SW 1271 (cell line): ENCODE measurements around the gene LEF1.

Experiments
- DNase-seq, 2 experiments: peaks; one replicate each; lab custom pipeline; 2025; lab: John Stamatoyannopoulos, UW

The LEF1 gene

DNA sequence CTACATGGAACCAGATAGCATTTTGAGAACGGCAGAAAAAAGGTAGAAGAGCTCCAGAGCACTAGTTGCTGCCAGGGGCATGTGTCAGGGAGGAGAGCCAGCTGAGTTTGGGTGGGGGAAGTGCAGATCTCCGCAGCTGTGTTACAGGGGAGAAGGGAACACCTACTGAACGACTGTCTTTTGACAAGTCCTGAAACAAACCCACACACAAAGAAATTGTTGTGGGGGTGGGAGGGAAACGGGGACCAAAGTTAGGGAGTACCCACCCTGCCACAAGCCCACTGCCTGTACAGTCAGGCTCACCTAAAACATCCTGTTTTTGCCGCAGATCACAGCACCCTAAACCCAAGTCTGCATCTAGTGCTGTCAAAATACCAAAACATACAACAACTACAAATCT lies 55.5 kb downstream of the LEF1 start:
- no peak for DNase-seq

DNA sequence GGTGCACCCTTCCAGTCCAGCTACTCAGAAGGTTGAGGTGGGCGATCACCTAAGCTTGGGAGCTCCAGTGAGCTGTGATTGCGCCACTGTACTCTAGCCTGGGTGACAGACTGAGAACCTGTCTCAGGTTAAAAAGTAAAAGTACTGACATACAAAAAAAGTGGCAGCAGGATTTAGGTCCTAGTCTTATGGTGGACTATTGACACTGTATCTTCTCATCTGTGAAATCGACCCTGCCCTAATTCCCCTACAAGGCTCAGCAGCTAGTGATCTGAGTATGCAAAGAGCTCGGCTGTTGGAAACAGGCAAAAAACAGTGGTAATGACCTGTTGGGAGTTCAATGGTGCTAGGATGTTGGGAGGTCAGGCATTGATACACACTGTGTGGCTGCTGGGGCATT lies 57.0 kb downstream of the LEF1 start:
- no peak for DNase-seq

GRCh38 chr4:108110450-108110849 lies 58.3 kb downstream of the LEF1 start:
- DNase-seq: no peak

GRCh38 chr4:108109997-108110416 lies 58.7 kb downstream of the LEF1 start:
- DNase-seq: no peak

DNA sequence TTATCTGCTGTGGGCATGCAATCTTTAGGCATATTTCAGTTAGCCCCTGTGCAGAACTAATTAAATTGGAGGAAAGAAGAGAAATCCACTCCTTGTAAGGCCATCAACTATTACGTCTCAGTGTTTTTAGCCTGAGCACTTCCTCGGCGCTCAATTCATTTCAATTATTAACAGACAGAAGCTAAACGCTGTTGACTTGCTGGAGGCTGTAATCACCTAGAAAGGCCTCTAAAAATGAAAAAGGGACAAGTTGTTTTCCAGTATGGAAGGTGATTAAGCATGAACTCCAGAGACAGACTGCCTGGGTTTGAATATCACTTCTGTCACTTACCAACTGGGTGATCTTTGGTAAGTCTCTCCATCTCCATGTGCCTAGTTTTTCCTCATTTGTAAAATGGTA lies 59.6 kb downstream of the LEF1 start:
- no peak for DNase-seq

DNA sequence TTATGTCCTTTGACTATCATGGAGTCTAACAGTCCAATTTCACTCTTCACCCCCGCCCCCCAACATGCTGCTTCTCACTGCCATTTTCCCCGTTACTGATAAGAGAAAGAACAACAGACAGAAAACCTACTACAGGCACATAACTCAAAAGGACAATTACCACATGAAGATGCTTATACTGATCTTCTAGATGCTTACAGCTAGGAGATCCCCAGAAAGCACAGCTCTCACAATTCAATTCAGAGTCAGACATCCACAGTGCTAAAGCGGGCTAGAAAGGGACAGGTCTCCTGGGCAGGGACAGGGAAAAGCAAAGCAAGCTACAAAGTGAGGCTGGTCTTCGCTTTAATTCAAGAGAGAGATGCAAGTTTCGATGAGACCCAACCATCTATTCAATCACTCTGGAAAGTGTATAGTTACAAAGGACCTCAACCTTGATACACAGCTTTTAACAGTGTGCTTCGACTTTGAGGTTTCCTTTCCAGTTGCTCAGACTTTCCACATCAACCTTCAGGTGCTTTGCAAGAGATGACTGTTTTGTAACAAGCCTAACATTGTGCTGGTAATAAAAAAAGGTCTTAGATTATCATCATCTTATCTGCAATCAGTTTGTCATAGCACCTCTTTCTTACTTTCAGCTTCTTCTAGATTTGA lies 60.9 kb downstream of the LEF1 start:
- no peak for DNase-seq

DNA sequence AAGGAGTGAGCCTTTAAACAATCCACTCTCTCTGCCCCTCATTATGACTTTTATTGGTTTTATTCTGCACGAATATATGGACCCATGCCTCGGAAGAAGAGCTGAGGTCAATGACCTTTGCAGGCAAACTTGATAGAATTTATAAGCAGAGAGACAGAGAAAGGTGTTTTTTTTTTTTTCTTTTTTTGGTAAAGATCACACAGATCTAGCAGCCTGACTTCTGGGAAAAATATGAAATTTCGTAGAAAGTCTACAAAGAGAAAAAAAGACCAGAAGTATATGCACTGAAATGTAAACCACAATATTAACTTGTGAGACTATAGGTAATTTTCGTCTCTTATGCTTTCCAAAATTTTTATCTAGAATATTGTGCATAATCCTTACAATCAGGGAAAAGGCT lies 61.6 kb downstream of the LEF1 start:
- no peak for DNase-seq

- DNase-seq: no peak
Measured at GRCh38 chr4:108106186-108106585, 62.5 kb downstream of the LEF1 start.

GRCh38 chr4:108103099-108103862 lies 65.5 kb downstream of the LEF1 start:
- DNase-seq: no peak

DNA sequence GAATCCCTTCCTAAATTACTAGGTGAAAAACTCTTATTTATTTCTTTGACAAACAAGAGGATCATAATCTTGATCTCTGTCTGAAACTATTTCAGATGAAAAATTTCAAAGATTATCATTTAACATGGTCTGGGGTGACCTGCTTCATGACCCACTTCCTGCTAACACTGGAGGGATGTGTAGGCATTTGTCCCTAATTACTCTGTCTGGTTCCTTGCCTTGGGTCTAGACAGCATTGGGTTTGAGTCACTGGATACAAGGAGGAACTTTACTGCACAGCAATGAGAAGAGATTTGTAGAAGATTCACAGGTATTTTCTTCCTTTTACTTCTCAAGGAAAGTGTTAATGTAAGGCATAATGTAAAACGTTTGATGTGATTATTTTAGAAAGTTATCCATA lies 67.9 kb downstream of the LEF1 start:
- DNase-seq: no peak

GRCh38 chr4:108099838-108100237 lies 68.9 kb downstream of the LEF1 start:
- DNase-seq: no peak

- DNase-seq: no peak
Measured at GRCh38 chr4:108097990-108098553, 70.7 kb downstream of the LEF1 start.

DNA sequence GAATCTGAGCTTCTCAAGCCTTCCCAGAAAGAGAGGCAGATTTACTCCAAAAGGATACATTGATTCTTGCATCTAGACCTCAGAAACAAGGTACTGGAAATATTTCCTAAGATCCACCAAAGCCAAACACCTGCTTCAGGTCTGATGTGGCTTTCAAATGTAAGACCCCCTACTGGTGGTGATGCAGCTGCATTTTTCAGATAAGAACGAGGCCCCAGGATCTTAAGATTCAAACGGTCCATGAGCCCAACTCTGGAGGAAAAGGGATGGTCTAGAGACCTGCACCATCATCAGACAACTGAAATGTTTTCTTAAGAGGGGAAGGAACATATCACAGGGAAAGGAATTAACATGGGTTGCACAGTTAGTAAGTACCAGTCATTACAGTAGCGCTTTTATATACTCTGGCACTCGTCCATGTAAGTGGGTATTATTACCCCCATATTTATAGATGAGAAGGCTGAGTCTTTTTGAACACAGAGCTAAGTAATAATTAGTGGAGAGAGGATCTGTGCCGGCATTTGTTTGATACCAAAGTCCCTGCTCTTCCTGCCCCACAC lies 73.7 kb downstream of the LEF1 start:
- DNase-seq: no peak

GRCh38 chr4:108094131-108094530 lies 74.6 kb downstream of the LEF1 start:
- no peak for DNase-seq

DNA sequence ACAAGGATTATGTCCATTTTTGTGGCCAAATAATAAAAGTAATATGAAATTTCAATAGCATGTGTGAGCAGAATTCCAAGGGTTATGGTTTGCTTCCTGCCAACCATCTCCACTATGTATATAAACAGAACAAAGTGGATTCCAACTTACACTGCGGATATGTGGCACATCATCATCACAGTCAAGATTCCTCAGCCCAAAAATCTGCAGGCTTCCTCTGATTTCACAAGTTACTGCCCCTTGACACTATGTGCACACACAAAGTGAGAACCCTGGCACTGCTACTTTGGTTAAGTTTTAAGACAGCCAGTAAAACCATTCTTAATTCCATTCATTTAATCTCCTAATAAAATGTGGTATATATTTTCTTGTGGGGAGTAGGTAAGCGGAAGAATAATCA lies 76.4 kb downstream of the LEF1 start:
- no peak for DNase-seq

DNA sequence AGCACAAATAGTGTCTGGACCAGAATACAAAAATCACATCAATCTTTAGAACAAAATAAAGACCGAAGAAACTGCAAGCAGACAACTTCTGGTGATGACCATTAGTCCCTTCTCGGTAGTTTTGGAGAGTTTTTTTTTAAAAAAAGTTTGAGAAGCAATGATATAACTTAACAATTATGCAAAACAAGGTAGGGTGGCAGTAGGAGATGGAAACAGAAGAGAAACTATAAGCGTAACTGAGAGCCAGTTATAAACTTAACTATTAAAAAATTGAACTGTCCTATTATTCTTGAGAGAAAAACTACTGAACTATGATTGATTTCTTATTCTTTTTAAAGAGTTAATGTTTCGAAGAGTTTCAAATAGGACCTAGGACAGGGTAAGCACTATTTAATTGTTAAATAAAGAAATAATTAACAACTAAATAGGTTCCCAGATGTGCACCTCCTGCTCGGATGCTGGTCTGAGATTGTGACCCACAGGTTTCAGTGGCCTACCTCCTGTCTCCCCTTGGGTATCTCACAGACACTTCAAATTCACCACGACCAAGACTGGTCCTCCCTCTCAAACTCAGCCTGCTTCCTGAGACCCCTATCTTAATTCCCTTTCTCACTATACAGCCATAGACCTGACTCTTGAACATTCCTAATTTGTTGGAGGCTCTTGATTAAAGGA lies 81.3 kb downstream of the LEF1 start:
- no peak for DNase-seq

DNA sequence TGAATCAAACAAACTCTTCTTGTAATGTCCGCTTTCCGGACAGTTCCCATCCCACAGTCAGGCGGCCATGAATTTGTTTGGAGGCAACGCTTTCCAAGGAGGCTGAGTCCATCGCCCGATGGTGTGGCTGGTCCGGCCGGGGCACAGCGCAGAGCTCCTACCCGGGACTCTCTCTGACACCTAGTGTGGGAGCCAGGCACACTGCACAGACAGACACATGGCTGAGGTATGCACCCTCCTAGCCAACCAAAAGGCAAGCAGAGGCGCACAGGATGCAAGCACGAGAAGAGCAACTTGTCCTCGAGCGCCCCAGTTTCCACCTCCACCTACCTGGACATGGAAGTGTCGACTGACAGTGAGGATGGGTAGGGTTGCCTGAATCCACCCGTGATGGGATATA lies 87.5 kb downstream of the LEF1 start:
- no peak for DNase-seq

- DNase-seq: no peak
Measured at GRCh38 chr4:108080747-108081146, 88.0 kb downstream of the LEF1 start.

DNA sequence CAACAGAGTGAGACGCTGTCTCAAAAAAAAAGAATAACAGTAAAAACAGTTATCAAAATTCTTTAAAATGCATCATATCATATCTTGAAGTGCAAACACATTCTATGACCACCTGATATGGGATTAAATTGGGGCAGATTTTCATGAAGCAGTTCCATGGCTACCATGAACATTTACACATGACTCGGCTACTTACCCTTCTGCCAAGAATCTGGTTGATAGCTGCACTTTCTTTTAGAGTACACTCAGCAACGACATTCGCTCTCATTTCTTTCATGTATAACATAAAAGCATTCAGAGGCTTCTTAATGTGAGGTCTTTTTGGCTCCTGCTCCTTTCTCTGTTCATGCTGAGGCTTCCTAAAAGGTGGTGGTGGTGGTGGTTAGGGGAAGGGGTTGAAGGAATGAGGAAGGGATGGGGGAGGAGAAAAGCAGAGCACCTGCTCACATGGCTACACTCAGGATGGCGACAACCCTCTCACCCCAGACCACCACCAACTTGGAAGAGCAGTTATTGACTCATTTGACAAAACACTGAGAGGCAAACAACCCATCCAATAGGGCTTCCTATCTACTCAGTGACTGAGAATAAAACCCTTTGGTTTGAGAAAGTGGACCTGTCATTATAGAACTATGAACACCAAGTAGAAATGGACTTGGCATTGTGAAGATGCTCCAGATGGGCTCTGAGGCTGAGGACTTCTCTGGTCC lies 90.6 kb downstream of the LEF1 start:
- no peak for DNase-seq

DNA sequence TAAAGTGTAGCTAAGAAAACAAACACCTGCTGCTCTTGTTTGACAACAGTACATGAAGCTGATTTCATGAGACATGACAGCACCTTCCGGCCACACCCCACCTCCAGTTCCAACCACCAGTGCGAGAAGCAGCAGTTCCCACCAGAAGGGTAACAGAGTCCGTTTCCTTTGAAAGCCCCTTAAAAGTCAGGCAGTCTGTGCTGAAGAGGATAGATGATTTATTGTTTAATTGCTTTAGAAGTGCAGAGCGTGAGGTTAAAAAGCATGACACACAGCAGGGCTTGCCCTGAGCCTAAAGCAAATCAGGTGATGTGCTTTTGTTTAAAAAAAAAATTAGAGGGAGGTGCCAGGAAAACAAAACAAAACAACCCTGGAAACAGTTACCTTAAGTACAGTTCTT lies 96.4 kb downstream of the LEF1 start:
- DNase-seq: no peak

DNA sequence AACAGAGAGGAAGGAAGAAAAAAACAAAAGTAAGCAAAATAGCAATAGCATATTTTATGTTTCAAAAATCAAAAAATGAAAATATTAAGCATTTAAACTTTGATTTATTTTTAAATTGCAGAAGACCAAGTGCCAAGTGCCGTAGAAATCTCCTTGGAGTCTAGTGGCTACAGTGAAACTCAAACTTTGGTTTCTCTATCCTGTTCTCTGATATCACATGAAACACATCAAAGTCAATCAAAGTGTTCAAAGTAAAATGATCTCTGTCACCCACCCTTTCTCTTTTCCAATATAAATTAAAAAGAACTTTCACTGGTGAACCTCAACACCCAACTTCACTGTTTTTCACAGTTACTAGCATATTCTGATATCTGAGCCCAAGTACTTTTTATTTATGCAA lies 98.0 kb downstream of the LEF1 start:
- no peak for DNase-seq

DNA sequence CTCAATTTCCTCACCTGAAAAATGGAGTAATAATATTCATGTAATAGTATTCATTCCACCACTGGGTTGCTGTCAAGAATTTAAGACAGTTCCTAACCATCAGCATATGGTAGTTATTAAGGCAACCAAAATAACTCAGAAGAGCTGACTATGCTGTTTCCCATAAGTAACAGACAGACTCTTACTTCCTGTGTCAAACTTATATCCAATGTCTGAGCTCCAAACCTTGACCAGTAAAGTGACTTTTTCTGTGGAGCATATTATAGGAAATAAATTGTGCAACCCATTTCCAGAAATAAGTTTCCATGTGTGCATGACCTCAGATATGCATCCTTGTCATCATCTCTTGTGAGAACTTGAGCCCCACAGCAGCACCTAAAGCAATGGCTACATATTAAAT lies 100.3 kb downstream of the LEF1 start:
- DNase-seq: no peak
